ENCODE measurements around the gene FAF1.

GRCh38 chr1:50705041-50705440 is 255.0 kb downstream of the FAF1 start:
- TF ChIP-seq CTCF (IDR thresholded peaks at IDR 0.05 in 4 of 5, conservative IDR thresholded peaks at IDR 0.05 in 1 of 5), result no peak
- no peak for TF ChIP-seq POLR2A (IDR thresholded peaks at IDR 0.05)
